ENCODE results near the gene MYLK.

The MYLK gene

GRCh38 chr3:123864706-123865105 lies 19.4 kb downstream of the MYLK start:
- Histone ChIP-seq H3K36me3 (ENCODE audit: insufficient read depth, low read length) (no peaks in the 10 kb centered on the region), H3K9me3 (ENCODE audit: control insufficient read depth, insufficient read depth, low read length) (no peaks in the 10 kb centered on the region), H3K4me1 (ENCODE audit: insufficient read depth, low read length) (no peaks in the 10 kb centered on the region), H3K9ac (ENCODE audit: low read depth, low read length) (no peak overlapping the region)

DNA sequence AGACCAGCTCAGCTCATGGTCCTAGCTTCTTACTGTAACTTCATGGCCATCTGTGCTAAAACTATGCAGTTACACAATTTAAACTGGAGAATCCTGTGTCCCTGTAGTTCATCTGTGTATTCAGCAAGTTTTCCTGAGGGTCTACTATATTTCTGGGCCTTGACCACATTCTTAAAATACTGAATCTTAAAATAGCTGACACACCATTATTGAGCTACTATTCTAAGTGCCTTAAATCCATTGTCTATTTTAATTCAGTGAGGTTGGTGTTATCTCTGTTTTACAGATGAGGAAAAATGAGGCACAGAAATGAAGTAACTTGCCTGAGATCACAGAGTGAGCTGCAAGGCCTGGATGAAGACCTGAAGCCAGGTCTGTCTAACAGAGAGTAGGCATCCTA lies 22.0 kb downstream of the MYLK start:
- Histone ChIP-seq H3K9ac (ENCODE audit: low read depth, low read length) (no peak overlapping the region), H3K4me1 (ENCODE audit: insufficient read depth, low read length) (no peaks in the 10 kb centered on the region), H3K9me3 (ENCODE audit: control insufficient read depth, insufficient read depth, low read length) (no peaks in the 10 kb centered on the region), H3K36me3 (ENCODE audit: insufficient read depth, low read length) (no peaks in the 10 kb centered on the region)

- Histone ChIP-seq H3K4me1 (ENCODE audit: insufficient read depth, low read length) (no peaks in the 10 kb centered on the region), H3K9me3 (ENCODE audit: control insufficient read depth, insufficient read depth, low read length) (no peaks in the 10 kb centered on the region), H3K36me3 (ENCODE audit: insufficient read depth, low read length) (no peaks in the 10 kb centered on the region), H3K9ac (ENCODE audit: low read depth, low read length) (no peak overlapping the region)
These were observed 22.9 kb downstream of the MYLK start for GRCh38 chr3:123861081-123861836.

- no peaks in the 10 kb centered on the region for H3K36me3 ChIP-seq (ENCODE audit: insufficient read depth, low read length)
- no peaks in the 10 kb centered on the region for H3K4me1 ChIP-seq (ENCODE audit: insufficient read depth, low read length)
- no peaks in the 10 kb centered on the region for H3K9me3 ChIP-seq (ENCODE audit: control insufficient read depth, insufficient read depth, low read length)
- no peak overlapping the region for H3K9ac ChIP-seq (ENCODE audit: low read depth, low read length)
These were observed 25.0 kb downstream of the MYLK start for GRCh38 chr3:123859177-123859576.

GRCh38 chr3:123854905-123855304 lies 29.2 kb downstream of the MYLK start:
- Histone ChIP-seq H3K9me3 (ENCODE audit: control insufficient read depth, insufficient read depth, low read length) (no peaks in the 10 kb centered on the region), H3K36me3 (ENCODE audit: insufficient read depth, low read length) (no peaks in the 10 kb centered on the region), H3K9ac (ENCODE audit: low read depth, low read length) (no peak overlapping the region), H3K4me1 (ENCODE audit: insufficient read depth, low read length) (no peaks in the 10 kb centered on the region)

DNA sequence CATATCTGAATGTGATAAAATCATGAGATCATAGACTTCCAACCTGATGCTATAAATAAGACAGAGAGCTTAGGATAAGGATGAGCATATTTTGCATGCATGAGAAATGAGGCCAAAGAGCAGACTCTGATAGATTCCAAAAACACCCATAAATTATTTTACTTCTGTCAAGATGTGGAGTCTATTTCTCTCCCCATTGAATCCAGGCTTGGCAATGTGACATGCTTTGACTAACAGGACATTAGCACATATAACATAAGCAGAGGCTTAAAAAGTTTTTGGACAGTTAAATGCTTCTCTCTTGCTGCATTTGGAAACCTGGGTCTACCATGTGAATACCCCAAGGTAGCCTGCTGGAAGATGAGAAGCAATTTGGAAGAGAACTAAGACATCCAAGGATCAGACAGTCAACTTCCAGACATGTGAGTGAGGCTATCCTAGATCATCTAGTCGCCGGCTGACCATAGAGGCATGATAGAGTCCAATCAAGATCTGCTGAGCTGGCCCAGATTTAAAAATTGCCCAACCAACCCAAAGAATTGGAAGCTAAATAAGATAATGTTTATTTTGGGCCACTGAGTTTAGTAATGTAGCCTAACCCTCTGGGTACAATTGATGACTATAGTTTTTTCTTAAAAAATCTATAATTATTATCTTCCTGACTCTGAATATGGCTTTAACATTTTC lies 30.3 kb downstream of the MYLK start:
- Histone ChIP-seq H3K4me1 (ENCODE audit: insufficient read depth, low read length) (no peaks in the 10 kb centered on the region), H3K9me3 (ENCODE audit: control insufficient read depth, insufficient read depth, low read length) (peaks cover 2% of the 10 kb centered on the region; the same call in 1 of the 2 replicates), H3K36me3 (ENCODE audit: insufficient read depth, low read length) (no peaks in the 10 kb centered on the region), H3K9ac (ENCODE audit: low read depth, low read length) (no peak overlapping the region)

DNA sequence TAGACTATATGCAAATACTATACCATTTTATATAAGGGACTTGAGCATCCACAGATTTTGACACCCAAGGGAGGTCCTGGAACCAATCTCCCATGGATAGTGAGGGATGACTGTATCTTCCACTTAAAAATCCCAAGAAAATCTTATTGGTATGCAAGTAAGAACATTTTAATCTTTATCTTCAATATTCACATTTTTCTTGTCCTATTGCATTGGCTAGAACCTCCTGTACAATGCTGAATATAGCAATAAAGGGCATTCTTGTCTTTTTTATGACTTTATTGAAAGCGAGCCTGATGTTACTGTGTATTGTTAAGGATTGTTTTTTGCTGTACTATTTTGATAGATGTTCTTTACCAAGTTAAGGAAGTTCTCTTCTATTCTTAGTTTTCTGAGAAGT lies 36.9 kb downstream of the MYLK start:
- Histone ChIP-seq H3K9me3 (ENCODE audit: control insufficient read depth, insufficient read depth, low read length) (peaks cover 4% of the 10 kb centered on the region; the same call in 1 of the 2 replicates), H3K4me1 (ENCODE audit: insufficient read depth, low read length) (no peaks in the 10 kb centered on the region; the same call in 1 of the 2 replicates), H3K9ac (ENCODE audit: low read depth, low read length) (no peak overlapping the region), H3K36me3 (ENCODE audit: insufficient read depth, low read length) (no peaks in the 10 kb centered on the region)

DNA sequence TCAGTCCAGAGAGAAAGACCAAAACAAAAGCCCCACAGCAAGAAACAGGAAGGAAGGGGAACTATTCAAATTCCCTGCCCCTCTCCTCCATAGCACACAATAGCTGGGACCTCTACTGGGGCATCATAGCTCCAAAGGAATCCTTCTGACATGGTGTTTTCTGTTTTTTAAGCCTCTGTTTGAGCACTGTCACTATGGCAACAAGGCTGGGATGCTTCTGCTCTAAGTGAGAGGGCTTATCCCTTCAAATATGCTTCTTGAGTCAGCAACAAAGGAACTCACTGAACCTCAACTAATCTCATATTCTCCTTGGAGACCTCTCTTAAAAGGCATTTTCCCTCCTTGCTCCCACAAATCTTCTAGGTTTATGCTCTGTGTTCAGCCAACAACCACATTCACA lies 40.5 kb downstream of the MYLK start:
- Histone ChIP-seq H3K4me1 (ENCODE audit: insufficient read depth, low read length) (no peaks in the 10 kb centered on the region; the same call in 1 of the 2 replicates), H3K36me3 (ENCODE audit: insufficient read depth, low read length) (no peaks in the 10 kb centered on the region), H3K9me3 (ENCODE audit: control insufficient read depth, insufficient read depth, low read length) (peaks cover 4% of the 10 kb centered on the region; the same call in 1 of the 2 replicates), H3K9ac (ENCODE audit: low read depth, low read length) (no peak overlapping the region)

GRCh38 chr3:123842711-123843110 lies 41.4 kb downstream of the MYLK start:
- H3K36me3 ChIP-seq (ENCODE audit: insufficient read depth, low read length) = no peaks in the 10 kb centered on the region

GRCh38 chr3:123841476-123842238 lies 42.5 kb downstream of the MYLK start:
- Histone ChIP-seq H3K36me3 (ENCODE audit: insufficient read depth, low read length) (no peaks in the 10 kb centered on the region), H3K9ac (ENCODE audit: low read depth, low read length) (no peak overlapping the region), H3K9me3 (ENCODE audit: control insufficient read depth, insufficient read depth, low read length) (peaks cover 4% of the 10 kb centered on the region; the same call in 1 of the 2 replicates), H3K4me1 (ENCODE audit: insufficient read depth, low read length) (no peaks in the 10 kb centered on the region; the same call in 1 of the 2 replicates)

More at GRCh38 chr3:123842711-123843110, 41.4 kb downstream of the MYLK start:
- no peak overlapping the region for H3K9ac ChIP-seq (ENCODE audit: low read depth, low read length)
- H3K9me3 ChIP-seq (ENCODE audit: control insufficient read depth, insufficient read depth, low read length) = peaks cover 4% of the 10 kb centered on the region; the same call in 1 of the 2 replicates
- H3K4me1 ChIP-seq (ENCODE audit: insufficient read depth, low read length) = no peaks in the 10 kb centered on the region; the same call in 1 of the 2 replicates

GRCh38 chr3:123840961-123841360 lies 43.2 kb downstream of the MYLK start:
- no peaks in the 10 kb centered on the region for H3K36me3 ChIP-seq (ENCODE audit: insufficient read depth, low read length)
- no peak overlapping the region for H3K9ac ChIP-seq (ENCODE audit: low read depth, low read length)
- no peaks in the 10 kb centered on the region; the same call in 1 of the 2 replicates for H3K4me1 ChIP-seq (ENCODE audit: insufficient read depth, low read length)
- peaks cover 4% of the 10 kb centered on the region; the same call in 1 of the 2 replicates for H3K9me3 ChIP-seq (ENCODE audit: control insufficient read depth, insufficient read depth, low read length)

GRCh38 chr3:123837858-123838257 lies 46.3 kb downstream of the MYLK start:
- no peaks in the 10 kb centered on the region for H3K4me1 ChIP-seq (ENCODE audit: insufficient read depth, low read length)
- H3K36me3 ChIP-seq (ENCODE audit: insufficient read depth, low read length) = no peaks in the 10 kb centered on the region
- H3K9ac ChIP-seq (ENCODE audit: low read depth, low read length) = no peak overlapping the region

DNA sequence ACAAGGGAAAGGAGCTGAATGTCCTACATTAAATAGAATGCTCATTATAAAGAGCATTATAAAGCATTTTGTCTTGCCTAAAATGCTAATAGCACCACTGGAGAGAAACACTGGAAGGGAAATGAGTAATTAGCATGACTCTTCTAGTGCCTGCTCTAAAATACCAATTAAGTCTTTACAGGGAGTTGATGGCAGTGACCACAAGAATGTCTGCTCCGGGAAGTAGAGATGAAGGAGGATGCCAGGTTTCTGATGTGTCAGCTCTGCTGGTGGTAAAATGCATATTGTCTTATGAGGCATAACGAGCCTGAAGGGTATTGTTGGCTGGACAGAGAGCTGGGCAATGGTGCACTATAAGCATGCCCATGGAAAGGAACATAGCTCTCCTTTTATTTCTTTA lies 49.5 kb downstream of the MYLK start:
- no peaks in the 10 kb centered on the region for H3K36me3 ChIP-seq (ENCODE audit: insufficient read depth, low read length)
- H3K9me3 ChIP-seq (ENCODE audit: control insufficient read depth, insufficient read depth, low read length) = no peaks in the 10 kb centered on the region; the same call in 1 of the 2 replicates
- no peak overlapping the region for H3K9ac ChIP-seq (ENCODE audit: low read depth, low read length)
- H3K4me1 ChIP-seq (ENCODE audit: insufficient read depth, low read length) = no peaks in the 10 kb centered on the region

More at GRCh38 chr3:123837858-123838257, 46.3 kb downstream of the MYLK start:
- H3K9me3 ChIP-seq (ENCODE audit: control insufficient read depth, insufficient read depth, low read length) = peaks cover 4% of the 10 kb centered on the region; the same call in 1 of the 2 replicates

DNA sequence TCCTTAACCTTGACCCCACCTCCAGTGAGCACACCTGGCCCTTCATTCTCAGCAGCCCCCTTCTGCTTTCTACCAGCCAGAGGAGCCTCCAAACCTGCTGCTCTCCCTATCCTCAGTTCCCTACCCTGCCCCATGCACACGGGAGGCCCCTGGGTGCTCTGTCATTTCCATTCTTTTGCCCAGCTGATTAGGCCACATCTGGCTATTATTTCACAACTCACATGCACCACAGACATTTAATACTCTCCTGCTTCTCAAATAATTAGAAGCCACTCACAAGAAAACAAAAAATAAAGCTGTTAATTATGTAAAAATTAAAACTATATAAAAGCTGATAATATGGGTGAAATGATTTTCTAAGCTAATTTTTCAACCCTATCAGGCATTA lies 50.7 kb downstream of the MYLK start:
- Histone ChIP-seq H3K9ac (ENCODE audit: low read depth, low read length) (no peak overlapping the region), H3K36me3 (ENCODE audit: insufficient read depth, low read length) (no peaks in the 10 kb centered on the region), H3K4me1 (ENCODE audit: insufficient read depth, low read length) (no peaks in the 10 kb centered on the region), H3K9me3 (ENCODE audit: control insufficient read depth, insufficient read depth, low read length) (no peaks in the 10 kb centered on the region; the same call in 1 of the 2 replicates)

Data from ES-I3 (cell line).